ENCODE data around the gene KIF25.

DNA sequence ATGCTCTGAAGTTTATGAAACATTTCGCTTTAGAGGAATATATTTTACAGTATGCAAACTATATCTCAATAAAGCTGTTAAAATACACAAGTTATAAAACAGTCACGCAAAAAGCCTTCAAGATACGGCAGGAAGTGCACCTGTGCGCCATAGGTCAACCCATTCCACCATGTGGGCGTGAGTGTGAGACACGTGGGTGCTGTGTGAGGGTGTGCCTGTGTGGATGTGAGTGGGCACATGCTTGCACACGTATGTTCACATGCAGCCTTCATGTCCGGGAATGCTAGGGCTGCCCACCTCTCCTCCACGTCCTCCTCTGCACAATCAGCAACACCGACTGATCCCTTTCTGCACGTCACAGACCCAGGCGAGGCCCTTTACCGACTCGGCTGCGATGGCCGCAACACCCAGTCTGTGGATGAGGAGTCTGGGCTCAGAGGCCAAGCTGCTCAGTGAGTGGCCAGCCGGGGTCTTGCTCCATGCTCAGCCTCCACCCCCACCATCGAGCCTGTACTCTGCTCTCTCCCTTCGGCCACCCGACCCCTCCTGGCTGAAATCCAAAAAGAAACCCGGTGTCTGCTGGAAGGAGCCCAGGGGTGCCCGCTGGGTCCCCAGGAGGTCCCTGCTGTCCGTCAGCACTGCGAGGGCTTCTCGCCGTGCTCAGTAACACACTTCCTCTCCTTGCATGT lies 84.5 kb downstream of the KIF25 start:
- TF ChIP-seq, protein P1, sequence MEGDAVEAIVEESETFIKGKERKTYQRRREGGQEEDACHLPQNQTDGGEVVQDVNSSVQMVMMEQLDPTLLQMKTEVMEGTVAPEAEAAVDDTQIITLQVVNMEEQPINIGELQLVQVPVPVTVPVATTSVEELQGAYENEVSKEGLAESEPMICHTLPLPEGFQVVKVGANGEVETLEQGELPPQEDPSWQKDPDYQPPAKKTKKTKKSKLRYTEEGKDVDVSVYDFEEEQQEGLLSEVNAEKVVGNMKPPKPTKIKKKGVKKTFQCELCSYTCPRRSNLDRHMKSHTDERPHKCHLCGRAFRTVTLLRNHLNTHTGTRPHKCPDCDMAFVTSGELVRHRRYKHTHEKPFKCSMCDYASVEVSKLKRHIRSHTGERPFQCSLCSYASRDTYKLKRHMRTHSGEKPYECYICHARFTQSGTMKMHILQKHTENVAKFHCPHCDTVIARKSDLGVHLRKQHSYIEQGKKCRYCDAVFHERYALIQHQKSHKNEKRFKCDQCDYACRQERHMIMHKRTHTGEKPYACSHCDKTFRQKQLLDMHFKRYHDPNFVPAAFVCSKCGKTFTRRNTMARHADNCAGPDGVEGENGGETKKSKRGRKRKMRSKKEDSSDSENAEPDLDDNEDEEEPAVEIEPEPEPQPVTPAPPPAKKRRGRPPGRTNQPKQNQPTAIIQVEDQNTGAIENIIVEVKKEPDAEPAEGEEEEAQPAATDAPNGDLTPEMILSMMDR (conservative IDR thresholded peaks at IDR 0.05 in 1 of 2, IDR thresholded peaks at IDR 0.05 in 1 of 2; ENCODE audit: extremely low read depth in 1 of 2, insufficient read depth in 1 of 2, low read depth in 1 of 2, low read length in 2 of 2), result no peak
- no peak for TF ChIP-seq EZH2 (IDR thresholded peaks at IDR 0.05; ENCODE audit: borderline replicate concordance, low read length)

Measured in mammary epithelial cell (primary cell).